Stomach (tissue), 9 donors: Measurements from ENCODE around the gene URB1. TPM values are rescaled to one million over a fixed set of nuclear protein-coding genes. Genes with fewer than 3 reads are reported as not detected.
A peak's percentile ranks its signal among the peaks of the same experiment; 100 is the strongest.

Experiments used
- DNase-seq, 2 donors: peaks; one replicate each; pipeline versions ENCODE4 v3.0.0 to v3.0.0-alpha.2; 2013 to 2019
- H3K27ac ChIP-seq, 5 donors: fragments of 200-600 bp in 4 of 5; sonication (generic) in 4 of 5; one replicate each; pipeline ENCODE4 v1.5.1; 2013 to 2019; ENCODE audit warnings: mild to moderate bottlenecking in 1 of 5, moderate library complexity in 1 of 5
- H3K27me3 ChIP-seq, 3 donors: fragments of 200-600 bp; sonication (generic); one replicate each; pipeline ENCODE4 v1.5.1; 2017 to 2019; ENCODE audit warnings: mixed run types in 1 of 3
- H3K36me3 ChIP-seq, 4 donors: fragments of 200-600 bp; sonication (generic); 1 replicate in 3 of 4; 2 replicates in 1 of 4; pipeline ENCODE4 v1.5.1; 2016 to 2019
- H3K4me1 ChIP-seq, 4 donors: fragments of 200-600 bp; sonication (generic); one replicate each; pipeline ENCODE4 v1.5.1; 2016 to 2019
- H3K4me3 ChIP-seq, 4 donors: fragments of 200-600 bp; sonication (generic) in 3 of 4; one replicate each; pipeline ENCODE4 v1.5.1; 2016 to 2019; ENCODE audit warnings: mild to moderate bottlenecking in 1 of 4
- H3K9me3 ChIP-seq, 4 donors: fragments of 200-600 bp; sonication (generic); one replicate each; pipeline ENCODE4 v1.5.1; 2016 to 2019
- CTCF ChIP-seq, 7 experiments: fragments of 450-650 bp in 4 of 7; fragments of 200-600 bp in 3 of 7; sonication (generic) in 3 of 7; IDR thresholded peaks; one replicate each; pipeline ENCODE4 v1.5.1; 2016 to 2019; ENCODE audit warnings: antibody characterized with exemption in 7 of 7, control low read depth in 2 of 7, mild to moderate bottlenecking in 1 of 7
- EP300 ChIP-seq: sonication (generic); formaldehyde crosslinking; IDR thresholded peaks from one replicate; pipeline ENCODE4 v1.6.1; 2017; ENCODE audit warnings: antibody characterized with exemption
- POLR2A ChIP-seq, 4 donors: fragments of 450-650 bp; IDR thresholded peaks; one replicate each; pipeline ENCODE4 v1.6.1; 2016; ENCODE audit warnings: antibody characterized with exemption in 4 of 4, control low read depth in 2 of 4, mild to moderate bottlenecking in 1 of 4, moderate library complexity in 1 of 4
- POLR2AphosphoS5 ChIP-seq, 3 donors: sonication (generic); formaldehyde crosslinking; IDR thresholded peaks; one replicate each; pipeline ENCODE4 v1.6.1; 2016; ENCODE audit warnings: antibody characterized with exemption in 3 of 3
- WGBS, 5 donors: extraction: QIAGEN DNeasy Blood & Tissue Kit in 3 of 5; methylation state at CpG; one replicate each; pipeline versions ENCODE4 v1.1.5 to v1.1.7; 2013 to 2018; 5-methylcytosine and 5-hydroxymethylcytosine counted together
- intact Hi-C: fragments of 100-400 bp; cut with DNase I; formaldehyde crosslinking; loops from one replicate; pipeline ENCODE4 v1.15.1; 2023; ENCODE audit warnings: low total_unique reads
- polyA plus RNA-seq, 3 donors: library from polyadenylated mRNA; stranded (reverse); fragments of 200-250 nt; gene quantifications; one replicate each; pipeline ENCODE4 v1.2.3, GENCODE V29; 2013
- total RNA-seq, 5 donors: library from RNA; depleted of rRNA; stranded (reverse); fragments of >200 nt; gene quantifications; one replicate each; pipeline versions ENCODE4 v1.1.0 to v1.2.3, GENCODE V29; 2014 to 2016
- donor health status: healthy with polysubstance abuse.
- donor health status: Bipolar disorder and iron deficiency.
- donor health status: healthy.

Gene URB1
- total and polyA plus RNA-seq, 8 donors, result 1.2 to 16.3 (median 10.2) TPM

GRCh38 chr21:32301596-32301995, 91.2 kb downstream of the URB1 start:
- TF ChIP-seq EP300 (no peak), CTCF (IDR thresholded peaks at IDR 0.05) (no peak), POLR2AphosphoS5 (IDR thresholded peaks at IDR 0.05) (no peak), POLR2A (IDR thresholded peaks at IDR 0.05) (no peak)
- Histone ChIP-seq H3K4me3 (no peak overlapping the region), H3K27ac (no peak overlapping the region), H3K27me3 (no peaks in the 10 kb centered on the region), H3K9me3 (no peaks in the 10 kb centered on the region), H3K4me1 (no peaks in the 10 kb centered on the region), H3K36me3 (peaks cover 0 to 12% (median 2%) of the 10 kb centered on the region in 4 donors)
- DNase-seq, result no peak
- intact Hi-C loops, result no loop called here
- WGBS, 5 donors, result 80 to 97% (median 88%) methylated on average over 2 of the region's 2 CpGs

- no peaks in the 10 kb centered on the region for H3K9me3 ChIP-seq
- no peak overlapping the region for H3K4me3 ChIP-seq
- no peaks in the 10 kb centered on the region for H3K4me1 ChIP-seq
- intact Hi-C loops, result no loop called here
- peaks cover 0 to 9% (median 0%) of the 10 kb centered on the region in 4 donors for H3K36me3 ChIP-seq
- WGBS, 5 donors, result 90 to 94% (median 93%) methylated on average over 41 of the region's 41 CpGs
- no peak for DNase-seq
- peak in 2 of 3 donors; percentile 17 to 31 for TF ChIP-seq POLR2AphosphoS5 (IDR thresholded peaks at IDR 0.05)
- TF ChIP-seq POLR2A (IDR thresholded peaks at IDR 0.05), result no peak
- no peak overlapping the region for H3K27ac ChIP-seq
- H3K27me3 ChIP-seq, result no peaks in the 10 kb centered on the region
Observed at GRCh38 chr21:32300117-32300681, 92.6 kb downstream of the URB1 start.

DNA sequence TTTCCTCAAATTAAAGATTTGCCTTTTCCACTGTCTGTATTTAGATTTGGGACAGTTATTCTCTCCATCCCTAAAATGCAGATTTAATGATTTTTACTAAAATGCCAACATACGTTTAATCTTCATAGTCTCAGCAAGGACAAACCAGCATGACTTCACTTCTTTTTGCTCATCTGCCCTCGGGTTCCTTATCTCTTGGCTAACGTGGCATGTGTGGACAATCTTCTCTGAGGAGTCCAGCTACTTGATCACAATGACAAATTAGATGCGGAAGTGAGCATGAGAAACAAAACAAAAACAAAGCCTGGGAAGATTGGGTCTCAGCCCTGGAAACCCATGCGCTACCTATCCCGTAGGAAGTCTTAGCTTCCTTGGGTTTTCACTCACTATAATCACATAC, 93.1 kb downstream of the URB1 start:
- H3K4me1 ChIP-seq, result no peaks in the 10 kb centered on the region
- intact Hi-C loops, result no loop called here
- H3K9me3 ChIP-seq, result no peaks in the 10 kb centered on the region
- H3K27me3 ChIP-seq, result no peaks in the 10 kb centered on the region
- no peak for DNase-seq
- H3K36me3 ChIP-seq, result peaks cover 0 to 9% (median 0%) of the 10 kb centered on the region in 4 donors
- no peak overlapping the region for H3K4me3 ChIP-seq
- 82 to 89% (median 87%) methylated on average over 6 of the region's 6 CpGs for WGBS, 5 donors
- H3K27ac ChIP-seq, result no peak overlapping the region
- TF ChIP-seq EP300 (no peak), CTCF (IDR thresholded peaks at IDR 0.05) (no peak), POLR2AphosphoS5 (IDR thresholded peaks at IDR 0.05) (no peak), POLR2A (IDR thresholded peaks at IDR 0.05) (no peak)

DNA sequence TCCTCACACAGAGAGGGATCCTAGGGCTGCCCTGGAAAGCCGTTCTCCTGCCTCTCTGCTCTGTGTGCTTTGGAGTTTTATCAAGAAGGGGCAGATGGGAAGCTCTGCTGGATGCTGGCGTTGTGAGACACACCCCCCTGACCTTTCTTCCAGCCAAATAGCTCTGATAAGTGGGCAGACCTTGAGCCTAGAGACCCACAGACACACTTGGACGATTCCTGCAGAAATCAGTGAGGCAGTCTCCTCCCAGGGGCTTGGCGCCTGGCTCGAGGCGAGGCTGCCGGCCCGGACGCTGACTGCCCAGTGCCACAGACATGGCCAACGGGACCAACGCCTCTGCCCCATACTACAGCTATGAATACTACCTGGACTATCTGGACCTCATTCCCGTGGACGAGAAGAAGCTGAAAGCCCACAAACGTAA, 94.1 kb downstream of the URB1 start, which contains the start of gene MRAP:
Gene MRAP (plus strand): TSS at position 198 of the 424 bp plus-strand sequence. CDS start 117 bp downstream, at position 315.
- intact Hi-C loops, result no loop called here
- Histone ChIP-seq H3K9me3 (no peaks in the 10 kb centered on the region), H3K36me3 (peaks cover 0 to 9% (median 0%) of the 10 kb centered on the region in 4 donors), H3K4me3 (no peak within 1 kb of the TSS), H3K27ac (no peak within 1 kb of the TSS), H3K27me3 (no peaks in the 10 kb centered on the region), H3K4me1 (no peaks in the 10 kb centered on the region)
- DNase-seq, result no peak
- TF ChIP-seq POLR2A (IDR thresholded peaks at IDR 0.05) (no peak), CTCF (IDR thresholded peaks at IDR 0.05) (no peak), POLR2AphosphoS5 (IDR thresholded peaks at IDR 0.05) (no peak), EP300 (no peak)
- 69 to 84% (median 73%) methylated on average over 8 to 14 of the region's 14 CpGs for WGBS, 5 donors

DNA sequence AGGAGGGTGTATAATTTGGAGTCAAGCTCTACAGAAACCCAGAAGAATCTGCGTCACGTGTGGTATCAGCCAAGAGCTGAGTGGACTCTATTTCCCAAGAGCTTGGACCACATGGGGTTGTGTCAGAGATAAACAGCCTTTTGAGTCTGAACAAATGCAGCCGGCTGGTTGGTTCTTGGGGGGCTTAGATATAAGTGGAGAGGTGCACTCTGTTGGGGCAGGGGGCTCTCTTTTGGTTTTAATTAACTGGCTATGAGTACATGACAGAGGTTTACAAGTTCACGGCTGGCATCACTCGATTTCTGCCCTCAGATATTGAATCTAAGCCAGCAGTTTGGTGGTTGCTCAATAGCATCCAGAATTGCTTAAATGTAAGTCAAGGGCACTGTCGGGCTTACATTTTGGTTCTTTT, 94.7 kb downstream of the URB1 start:
- intact Hi-C loops, result no loop called here
- H3K27me3 ChIP-seq, result no peaks in the 10 kb centered on the region
- no peak for TF ChIP-seq POLR2A (IDR thresholded peaks at IDR 0.05)
- TF ChIP-seq CTCF (IDR thresholded peaks at IDR 0.05), result no peak
- TF ChIP-seq EP300, result no peak
- TF ChIP-seq POLR2AphosphoS5 (IDR thresholded peaks at IDR 0.05), result no peak
- H3K9me3 ChIP-seq, result no peaks in the 10 kb centered on the region
- 80 to 92% (median 87%) methylated on average over 6 of the region's 6 CpGs for WGBS, 5 donors
- DNase-seq, result no peak
- H3K27ac ChIP-seq, result no peak overlapping the region
- H3K4me1 ChIP-seq, result no peaks in the 10 kb centered on the region
- H3K4me3 ChIP-seq, result no peak overlapping the region
- peaks cover 0 to 9% (median 0%) of the 10 kb centered on the region in 4 donors for H3K36me3 ChIP-seq
